Measurements from ENCODE around the gene TMEM26. TPM values are rescaled to one million over a fixed set of nuclear protein-coding genes. Genes with fewer than 3 reads are reported as not detected.

TMEM26 gene
- total RNA-seq, 1 experiment from 2014 or later = not detected

Other genes with a start within 250 kb of the TMEM26 start
- gene CABCOCO1, start 209.5 kb upstream of the TMEM26 start, total RNA-seq (2014; rRNA removed; shearing (Covaris generic)) = 0.22 TPM in 1 of 2 replicates, not detected in the other

All from NCI-H460 (cell line).